GM19351 (cell line): ENCODE results near the gene ASB5.
"Not testable (repeated sequence)": the region's sequence is repeated elsewhere in the genome, so short reads cannot be mapped to it uniquely, and the experiment has no call there.

Experiments used
- ATAC-seq: cut with Tn5 transposase; IDR thresholded peaks from one replicate; pipeline ENCODE4 v1.9.1; 2021; ENCODE audit warnings: mild to moderate bottlenecking, moderate library complexity; ENCODE audit not compliant: unreplicated experiment

Gene ASB5

DNA sequence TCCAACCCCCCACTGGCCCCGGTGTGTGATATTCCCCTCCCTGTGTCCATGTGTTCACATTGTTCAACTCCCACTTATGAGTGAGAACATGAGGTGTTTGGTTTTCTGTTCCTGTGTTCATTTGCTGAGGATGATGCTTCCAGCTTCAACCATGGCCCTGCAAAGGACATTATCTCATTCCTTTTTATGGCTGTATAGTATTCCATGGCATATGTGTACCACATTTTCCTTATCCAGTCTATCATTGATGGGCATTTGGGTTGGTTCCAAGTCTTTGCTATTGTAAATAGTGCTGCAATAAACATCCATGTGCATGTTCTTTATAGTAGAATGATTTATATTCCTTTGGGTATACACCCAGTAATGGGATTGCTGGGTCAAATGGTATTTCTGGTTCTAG, 10.5 kb upstream of the ASB5 start:
- ATAC-seq, result not testable (repeated sequence)

DNA sequence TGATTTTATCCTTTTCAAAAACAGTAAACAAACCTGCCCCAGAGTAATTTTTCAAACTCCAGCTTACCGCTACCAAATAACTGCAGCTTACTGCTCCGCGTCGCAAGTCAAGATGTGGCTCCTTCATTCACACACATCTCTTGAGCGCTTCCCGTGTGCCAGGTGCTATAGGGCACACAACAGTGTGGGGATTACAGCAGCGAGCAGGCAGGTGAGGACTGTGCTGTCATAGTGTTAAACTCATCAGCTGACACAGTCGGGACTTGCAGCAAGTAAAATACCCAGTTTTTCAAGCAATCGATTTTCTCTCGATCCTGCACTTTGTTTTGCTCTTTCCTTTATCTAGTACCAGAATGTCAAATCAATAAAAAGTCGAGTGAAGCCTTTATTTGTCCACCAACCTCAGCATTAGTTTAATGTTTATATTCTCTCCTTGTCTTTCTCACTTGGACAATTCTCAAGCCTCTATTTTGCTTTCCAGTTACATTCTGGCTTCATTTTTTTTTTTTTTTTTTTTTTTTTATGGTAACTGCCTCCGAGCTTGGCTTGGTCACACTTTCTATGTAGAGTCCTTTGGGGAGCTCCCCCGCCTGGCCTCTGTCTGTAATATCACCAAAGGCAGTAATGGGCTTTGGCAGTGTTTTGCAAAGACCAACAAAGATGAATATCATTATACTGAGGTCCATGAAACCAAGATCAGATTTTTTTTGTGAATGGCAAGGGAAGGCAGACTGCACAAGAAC, 8.3 kb upstream of the ASB5 start:
- ATAC-seq, result peak; percentile 96

DNA sequence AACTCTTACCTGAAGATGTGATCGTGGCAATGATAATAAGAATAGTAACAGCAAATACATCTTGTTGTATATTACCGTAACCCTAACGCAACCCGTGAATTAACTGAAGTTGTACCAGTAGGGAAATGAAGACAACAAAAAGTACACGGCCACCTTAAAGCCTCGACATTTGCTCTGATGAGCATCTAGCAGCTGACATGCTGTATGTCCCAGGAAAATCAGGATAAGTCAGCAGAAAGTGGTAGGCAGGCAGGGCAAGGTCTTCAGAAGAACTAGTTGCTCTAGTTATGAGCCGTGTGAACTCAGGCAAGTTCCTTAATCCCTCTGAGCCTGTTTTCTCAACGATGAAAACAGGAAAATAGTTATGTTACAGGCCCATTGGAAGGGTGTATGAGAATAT, 7.7 kb upstream of the ASB5 start:
- ATAC-seq, result no peak

DNA sequence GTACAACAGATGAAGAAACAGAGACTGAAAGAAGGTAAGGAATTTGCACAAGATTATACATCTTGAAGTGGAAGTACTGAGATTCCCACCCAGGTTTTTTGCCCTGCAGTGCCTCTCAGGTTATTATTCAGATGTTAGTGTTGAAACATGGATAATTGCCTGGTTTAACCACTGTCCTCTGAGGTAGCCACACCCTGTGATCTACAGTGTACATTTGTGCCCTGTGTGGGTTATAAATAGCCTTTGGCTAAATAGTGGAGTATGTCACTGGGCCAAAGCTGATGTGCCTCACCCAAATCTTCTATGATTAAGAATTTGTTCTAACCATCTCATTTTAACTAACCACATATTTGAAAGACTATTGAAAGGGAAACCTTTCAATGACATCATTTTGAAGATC, 5.4 kb upstream of the ASB5 start:
- ATAC-seq, result no peak

DNA sequence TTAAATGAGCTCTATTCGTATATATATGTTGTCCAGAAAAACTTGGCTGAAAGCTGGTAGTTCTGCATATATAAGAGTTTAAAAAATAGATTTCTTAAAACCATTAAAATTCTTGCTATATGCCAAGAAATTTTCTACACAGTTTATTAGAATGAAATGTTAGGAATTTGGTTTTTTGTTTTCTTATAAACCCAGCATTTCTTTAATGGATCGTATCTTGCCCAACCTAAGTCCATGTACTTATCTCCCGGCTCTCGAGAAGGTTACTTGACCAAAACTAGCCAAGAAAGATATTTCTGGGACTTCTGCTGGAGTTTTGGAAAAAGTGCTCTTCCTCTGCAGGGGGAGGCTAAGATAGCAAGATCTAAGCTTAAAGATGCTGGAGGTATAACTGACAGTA, 4.7 kb upstream of the ASB5 start:
- no peak for ATAC-seq

DNA sequence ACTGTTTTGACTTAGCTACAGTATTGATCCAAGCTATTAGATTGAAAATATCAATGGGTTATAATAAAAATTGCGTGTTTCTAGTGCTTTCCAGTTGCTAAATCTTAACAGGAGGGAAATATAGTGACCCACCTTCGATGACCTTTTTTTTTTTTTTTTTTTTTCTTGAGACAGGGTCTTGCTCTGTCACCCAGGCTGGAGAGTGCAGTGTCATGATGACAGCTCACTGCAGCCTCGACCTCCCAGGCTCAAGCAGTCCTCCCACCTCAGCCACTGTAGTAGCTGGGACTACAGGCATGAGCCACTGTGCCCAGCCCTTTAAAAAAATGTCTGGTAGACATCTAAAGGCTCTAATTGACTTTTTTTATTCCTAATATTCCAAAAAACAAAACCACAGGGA, 3.8 kb upstream of the ASB5 start:
- no peak for ATAC-seq

DNA sequence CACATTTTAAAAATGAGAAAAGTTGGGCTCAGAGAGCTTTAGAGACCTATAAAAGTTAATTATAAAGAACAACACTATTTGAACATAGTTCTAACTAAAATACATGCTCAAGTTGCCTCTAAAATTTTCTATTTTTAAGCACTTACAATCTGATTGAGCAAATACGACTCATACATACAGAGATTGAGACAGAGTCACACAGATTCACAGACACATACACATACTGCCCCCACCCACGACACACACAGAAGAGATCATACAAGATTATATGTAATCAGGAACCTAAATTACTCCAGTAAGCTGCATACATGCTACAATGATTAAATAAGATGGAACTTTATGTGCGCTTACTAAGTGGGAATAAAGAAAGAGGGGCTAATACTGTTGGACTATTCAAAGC, 2.7 kb upstream of the ASB5 start:
- no peak for ATAC-seq

DNA sequence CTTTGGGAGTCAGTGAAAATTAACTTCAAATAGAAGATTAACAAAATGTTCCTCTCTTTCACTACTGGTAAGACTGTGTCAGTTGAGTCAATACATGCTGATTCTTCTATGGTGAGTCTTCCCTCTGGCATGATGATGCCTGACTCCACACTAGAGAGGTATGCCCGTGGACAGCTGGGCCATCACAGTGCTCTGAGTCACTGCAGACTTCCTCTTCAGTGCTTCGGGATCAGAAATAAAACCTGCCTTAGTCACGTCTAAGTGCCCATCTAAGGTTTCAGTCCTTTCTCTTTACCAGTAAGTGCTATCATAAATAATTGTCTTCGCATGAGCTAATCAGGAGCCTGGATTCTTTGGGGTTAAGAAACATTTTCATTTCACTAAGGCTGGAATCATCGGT, 1.6 kb upstream of the ASB5 start:
- no peak for ATAC-seq

DNA sequence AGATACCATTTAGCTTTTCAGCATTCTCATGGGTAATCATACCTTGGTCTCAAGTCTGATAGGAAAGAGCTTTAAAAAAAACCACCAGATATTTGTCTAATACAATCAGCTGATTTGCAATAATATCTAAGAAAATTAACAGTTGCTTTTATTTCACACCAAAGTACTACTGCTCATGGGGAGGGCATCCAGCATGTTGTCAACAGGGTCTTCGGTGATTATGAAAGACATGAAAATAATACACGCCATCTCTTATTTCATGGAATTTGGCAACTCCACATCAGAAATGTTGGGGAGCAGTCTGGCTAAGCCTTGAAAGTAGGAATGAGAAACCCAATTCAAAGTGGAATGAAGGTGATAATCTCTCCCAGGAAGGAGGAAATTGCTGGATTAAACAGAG, 3.0 kb downstream of the ASB5 start:
- ATAC-seq, result no peak

DNA sequence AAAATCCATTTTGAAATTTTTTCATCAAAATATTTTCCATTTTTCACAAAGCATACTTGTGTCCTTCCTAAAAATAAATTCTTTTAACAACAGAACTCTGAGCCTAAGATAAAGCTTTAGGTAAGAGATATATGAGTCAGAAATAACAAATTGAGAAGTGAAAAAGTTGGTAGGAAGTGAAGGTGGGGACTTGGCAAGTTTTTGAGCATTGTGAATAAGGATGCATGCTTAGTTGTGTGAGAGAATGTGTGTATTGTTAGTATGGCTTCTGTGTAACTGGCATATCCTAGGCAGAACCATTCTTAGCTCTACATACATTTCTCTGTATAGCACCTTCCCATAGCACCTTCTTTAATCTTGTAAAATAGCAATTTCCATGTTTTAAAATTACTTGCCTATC, 6.8 kb downstream of the ASB5 start:
- peak; percentile 93 for ATAC-seq

DNA sequence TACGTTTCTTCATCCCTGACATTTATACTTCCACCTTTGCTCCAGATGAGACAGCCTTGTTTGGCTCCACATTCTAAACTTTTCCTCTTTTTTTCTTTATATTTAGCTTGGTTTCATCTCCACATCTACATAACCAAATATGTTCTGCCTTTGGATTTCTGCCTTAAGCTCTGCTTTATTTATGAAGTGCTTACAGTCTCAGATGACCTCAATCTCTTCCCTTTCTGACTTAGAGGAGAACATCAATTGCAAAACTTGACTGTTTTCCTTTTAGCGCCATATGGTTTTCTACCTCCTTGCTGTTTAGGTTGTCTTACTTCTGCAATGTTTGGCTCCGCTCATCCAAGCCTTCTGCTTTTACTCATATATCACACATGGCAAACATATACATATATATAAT, 7.5 kb downstream of the ASB5 start:
- ATAC-seq, result no peak

DNA sequence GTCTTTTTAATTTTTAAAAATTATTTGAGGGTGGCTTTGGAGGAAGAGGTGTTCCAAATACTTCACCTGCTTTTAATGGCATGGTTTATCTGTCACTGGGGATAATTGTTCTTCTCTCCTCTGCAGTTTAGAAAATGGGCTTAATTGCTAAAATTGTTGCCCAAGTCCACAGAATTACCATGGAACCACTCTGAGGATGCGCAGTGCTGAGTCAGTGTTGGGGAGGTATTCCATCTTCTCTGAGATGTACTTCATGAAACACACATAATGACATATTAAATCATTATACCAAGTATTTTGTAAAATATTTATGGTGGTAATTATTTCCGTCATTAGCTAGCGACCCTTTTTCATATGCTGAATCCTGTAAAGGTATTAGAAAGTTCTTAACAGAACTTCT, 8.0 kb downstream of the ASB5 start:
- no peak for ATAC-seq

DNA sequence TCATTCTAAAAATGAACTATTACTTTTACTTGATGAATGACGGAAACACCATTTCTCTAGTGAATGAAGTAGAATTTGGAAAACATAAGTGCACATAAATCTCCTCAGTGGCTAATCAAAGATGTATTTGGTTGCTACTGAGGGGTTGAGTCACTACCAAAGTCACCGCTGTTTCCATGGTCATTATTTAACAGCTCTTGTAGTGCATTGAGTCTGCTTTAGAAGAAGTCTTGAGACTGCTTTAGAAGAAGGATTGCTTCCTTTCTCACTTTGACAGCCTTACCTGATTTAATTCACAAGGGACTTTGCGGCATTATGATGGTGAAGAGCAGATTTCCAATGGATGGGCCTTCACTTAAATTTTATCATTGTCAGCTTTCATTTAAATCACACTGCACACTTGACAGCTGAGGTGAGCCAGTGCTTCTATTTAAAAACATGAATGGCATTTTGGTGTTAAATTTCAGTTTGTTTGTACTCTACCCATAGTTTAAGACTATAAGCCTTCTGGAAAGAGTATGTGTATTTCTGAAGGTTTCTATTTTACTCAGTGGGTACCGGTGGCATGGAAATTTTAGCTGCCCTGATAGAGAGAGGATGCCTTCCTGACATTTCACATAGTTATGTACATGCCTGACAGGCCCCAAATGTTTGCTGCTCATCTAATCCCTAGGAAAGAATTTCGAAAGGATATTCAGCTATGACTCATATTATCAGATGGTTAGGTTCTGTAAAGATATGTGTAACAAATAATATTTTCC, 9.5 kb downstream of the ASB5 start:
- ATAC-seq, result no peak

DNA sequence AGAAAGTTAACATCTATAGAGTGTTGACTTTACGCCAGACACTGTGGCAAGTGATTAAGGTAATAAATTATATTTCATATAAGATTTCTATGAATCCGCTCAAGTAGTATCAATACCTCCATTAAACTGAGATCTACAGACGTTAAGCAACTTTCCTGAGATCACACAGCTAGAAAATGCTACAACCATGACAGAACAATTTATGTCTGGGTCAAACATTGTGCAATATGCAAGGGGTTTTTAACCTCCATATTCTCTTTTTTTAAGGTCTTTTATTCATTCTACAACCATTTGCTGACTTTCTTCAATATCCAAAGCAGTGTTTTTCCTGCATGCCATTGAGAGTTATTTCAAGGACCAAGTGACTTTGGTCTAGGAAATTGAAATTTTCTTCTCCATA, 10.9 kb downstream of the ASB5 start:
- no peak for ATAC-seq

DNA sequence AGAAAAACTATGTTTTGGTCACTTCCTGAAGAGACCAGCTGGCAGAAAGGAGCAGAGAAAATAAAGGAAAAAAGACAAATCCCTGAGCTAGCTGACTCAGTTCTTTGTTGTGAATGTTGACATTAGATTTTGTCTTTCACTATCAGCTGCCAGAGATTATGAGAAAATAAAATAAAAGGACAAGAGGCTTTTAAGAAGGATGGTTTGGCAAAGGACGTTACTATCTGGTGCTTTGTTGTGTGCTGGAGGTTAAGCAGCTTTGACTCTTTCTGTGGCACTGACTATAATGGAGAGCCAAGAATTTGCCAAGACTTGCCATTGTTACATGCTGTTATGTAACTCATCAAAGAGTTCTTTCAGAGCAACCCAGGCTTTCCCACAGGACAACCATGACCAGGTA, 12.1 kb downstream of the ASB5 start:
- ATAC-seq, result no peak

DNA sequence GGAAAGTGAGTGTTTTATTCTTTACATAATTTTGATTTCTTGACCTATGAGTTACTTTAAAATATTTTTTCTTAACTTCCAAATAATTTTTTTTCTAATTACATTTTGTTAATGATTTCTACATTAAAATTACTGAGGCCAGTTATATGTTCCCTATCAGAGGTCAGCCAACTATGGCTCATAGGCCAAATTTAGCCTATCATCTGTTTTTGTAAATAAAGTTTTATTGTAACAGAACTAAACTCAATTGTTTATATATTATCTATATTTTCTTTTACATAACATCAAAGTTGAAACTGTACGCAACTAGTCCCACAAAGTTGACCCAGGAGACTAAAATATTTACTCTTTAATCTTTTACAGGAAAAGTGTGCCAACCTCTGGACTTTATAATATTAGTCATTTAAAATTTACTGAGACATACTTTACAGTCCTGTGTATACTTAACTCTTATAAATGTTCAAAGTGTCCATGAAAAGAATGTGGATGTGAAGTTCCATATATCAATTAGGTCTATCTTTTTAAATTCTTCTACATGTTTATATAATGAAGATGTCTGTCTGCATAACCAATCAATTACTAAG, 26.2 kb downstream of the ASB5 start:
- ATAC-seq, result no peak

DNA sequence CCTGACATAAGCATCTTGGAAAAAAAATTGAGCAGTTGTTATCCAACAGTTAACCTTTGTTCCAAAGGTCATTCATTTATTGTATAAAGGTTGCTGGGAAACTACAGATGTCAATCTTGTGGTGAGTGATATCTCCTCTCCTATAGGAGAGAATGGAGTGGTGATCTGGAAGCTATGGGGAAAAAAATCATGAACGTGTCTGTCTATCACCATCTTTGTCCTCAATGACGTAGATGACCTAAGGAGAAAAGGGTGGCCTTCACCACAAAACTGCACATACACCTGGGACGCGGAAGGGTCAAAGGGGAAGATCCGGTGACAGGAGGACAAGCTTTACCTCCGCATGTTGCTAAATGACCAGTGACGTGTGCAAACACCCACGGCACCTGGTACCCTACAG, 27.3 kb downstream of the ASB5 start:
- ATAC-seq, result no peak

DNA sequence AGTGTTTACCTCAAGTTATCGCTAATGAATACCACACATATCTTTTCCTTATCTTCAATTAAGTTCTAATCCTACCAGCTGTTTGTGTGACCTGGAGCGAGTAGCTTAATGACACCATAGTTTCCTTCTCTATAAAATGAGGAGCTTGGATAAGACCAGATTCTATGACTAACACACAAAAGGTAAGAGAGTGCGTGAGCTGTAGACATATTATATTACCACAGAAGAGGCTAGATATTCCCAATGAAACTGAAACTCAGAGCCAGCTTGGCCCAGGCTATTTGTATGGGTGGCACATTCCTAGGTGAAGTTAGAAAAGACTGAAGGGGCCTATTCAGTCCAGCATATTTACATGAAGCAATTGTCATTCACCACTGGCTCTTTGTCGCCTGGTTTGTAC, 30.2 kb downstream of the ASB5 start:
- no peak for ATAC-seq

DNA sequence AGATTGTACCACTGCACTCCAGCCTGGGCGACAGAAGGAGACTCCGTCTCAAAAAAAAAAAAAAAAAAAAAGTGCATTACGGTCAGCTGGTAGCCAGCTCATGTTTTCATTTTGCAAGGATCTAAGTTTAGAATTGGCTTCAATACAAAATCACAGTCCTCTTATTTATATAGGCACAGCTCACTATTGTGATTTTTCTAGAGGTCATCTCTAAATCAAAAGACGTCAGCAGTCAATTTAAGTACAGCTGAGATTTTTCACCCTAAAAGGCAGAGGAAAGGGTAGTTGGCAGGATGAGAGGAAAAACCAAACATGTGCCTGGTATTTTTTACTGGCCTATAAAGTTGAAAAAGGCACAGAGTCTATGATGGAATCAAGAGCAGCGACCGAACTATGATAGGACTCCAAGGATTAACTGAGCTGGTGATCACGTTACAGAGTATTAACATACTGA, 30.8 kb downstream of the ASB5 start:
- no peak for ATAC-seq

DNA sequence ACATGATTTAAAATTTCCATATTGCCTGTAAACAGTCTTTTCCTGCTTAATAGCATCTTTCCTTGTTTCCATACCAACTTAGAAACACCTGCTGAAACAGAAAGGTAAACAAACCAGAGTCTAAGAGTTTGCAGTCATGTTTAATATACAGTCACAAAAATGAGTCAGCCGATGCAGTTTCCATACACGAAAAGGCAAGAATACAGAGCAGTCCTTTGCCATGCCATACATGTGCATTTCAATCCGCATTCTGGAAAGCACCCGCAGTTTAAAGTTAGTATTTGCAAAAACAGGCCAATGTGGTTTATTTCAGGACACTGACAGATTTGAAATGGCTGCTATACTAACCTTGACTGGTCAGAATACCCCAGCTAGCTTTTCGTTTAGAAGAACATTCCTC, 32.1 kb downstream of the ASB5 start:
- ATAC-seq, result no peak

DNA sequence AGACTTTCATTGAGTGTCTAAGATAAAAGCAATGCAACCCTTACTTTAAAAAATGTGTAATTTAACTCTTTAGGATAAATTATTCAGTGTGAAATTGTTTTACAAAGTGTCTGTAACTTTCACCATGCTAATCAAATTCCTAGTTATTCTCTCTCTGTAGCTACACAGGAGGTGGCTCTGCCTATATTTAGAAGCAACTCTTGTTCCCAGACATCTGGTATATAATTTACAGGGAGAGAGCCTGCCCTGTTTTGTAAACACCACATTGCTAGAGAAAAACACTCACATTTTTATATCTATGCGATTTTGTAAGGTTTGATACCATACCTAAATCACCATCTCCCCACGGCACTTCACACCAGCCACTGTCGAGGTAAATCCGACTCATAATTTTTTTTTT, 38.2 kb downstream of the ASB5 start:
- no peak for ATAC-seq

DNA sequence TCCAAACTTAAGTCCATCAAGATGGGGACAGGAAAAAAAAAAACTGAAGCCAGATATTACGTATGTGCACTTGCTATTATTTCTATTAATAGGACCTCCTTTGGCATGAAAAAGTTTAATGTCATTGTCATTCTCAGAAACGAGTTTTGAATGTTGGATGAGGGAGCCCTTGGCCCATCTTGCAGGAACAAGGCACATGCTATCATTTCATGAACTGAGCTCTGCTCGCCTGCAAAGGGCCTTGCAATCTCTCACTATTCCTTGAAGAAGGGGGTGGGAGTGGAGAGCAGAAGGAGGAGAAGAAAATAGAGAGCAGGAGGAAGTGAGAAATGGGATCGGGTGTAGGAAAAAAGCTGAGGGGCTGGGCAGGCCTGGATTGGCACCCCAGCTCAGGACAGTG, 39.4 kb downstream of the ASB5 start:
- no peak for ATAC-seq
